ENCODE results near the gene PNPLA8.

The PNPLA8 gene

GRCh38 chr7:108464743-108465142, 61.2 kb downstream of the PNPLA8 start:
- DNase-seq = no peak

GRCh38 chr7:108463613-108464012, 62.3 kb downstream of the PNPLA8 start:
- DNase-seq = peak; percentile 4

- DNase-seq = no peak
These were observed 64.1 kb downstream of the PNPLA8 start for GRCh38 chr7:108461840-108462239.

- DNase-seq = no peak
These were observed 65.0 kb downstream of the PNPLA8 start for GRCh38 chr7:108460964-108461363.

GRCh38 chr7:108459922-108460551, 65.9 kb downstream of the PNPLA8 start:
- peak; percentile 27 for DNase-seq

- no peak for DNase-seq
These were observed 68.1 kb downstream of the PNPLA8 start for GRCh38 chr7:108457871-108458270.

- DNase-seq = no peak
These were observed 68.9 kb downstream of the PNPLA8 start for GRCh38 chr7:108456845-108457540.

- DNase-seq = peak; percentile 48
These were observed 69.8 kb downstream of the PNPLA8 start, which contains the start of gene NRCAM for GRCh38 chr7:108455998-108456677. Gene NRCAM (minus strand): TSS chr7:108456436. CDS start chr7:108240064, 216,372 bp downstream.

- DNase-seq = peak; percentile 17
These were observed 70.4 kb downstream of the PNPLA8 start for GRCh38 chr7:108455551-108455997.

- DNase-seq = peak; percentile 22
These were observed 71.0 kb downstream of the PNPLA8 start for GRCh38 chr7:108454674-108455550.

- DNase-seq = no peak
These were observed 71.6 kb downstream of the PNPLA8 start for GRCh38 chr7:108454317-108454673.

- no peak for DNase-seq
These were observed 72.6 kb downstream of the PNPLA8 start for GRCh38 chr7:108453320-108453719.

- no peak for DNase-seq
These were observed 73.2 kb downstream of the PNPLA8 start for GRCh38 chr7:108452707-108453106.

- DNase-seq = no peak
These were observed 74.6 kb downstream of the PNPLA8 start for GRCh38 chr7:108451296-108451848.

- no peak for DNase-seq
These were observed 75.8 kb downstream of the PNPLA8 start for GRCh38 chr7:108450160-108450559.

- no peak for DNase-seq
These were observed 76.4 kb downstream of the PNPLA8 start for GRCh38 chr7:108449521-108449920.

- DNase-seq = no peak
These were observed 77.1 kb downstream of the PNPLA8 start for GRCh38 chr7:108448584-108449505.

- peak; percentile 66 for DNase-seq
These were observed 83.8 kb downstream of the PNPLA8 start for GRCh38 chr7:108442039-108442568.

- no peak for DNase-seq
These were observed 84.5 kb downstream of the PNPLA8 start for GRCh38 chr7:108441392-108441955.

- DNase-seq = no peak
These were observed 85.3 kb downstream of the PNPLA8 start for GRCh38 chr7:108440613-108441012.

- DNase-seq = no peak
These were observed 89.0 kb downstream of the PNPLA8 start for GRCh38 chr7:108436906-108437305.

Measured in activated CD4-positive, alpha-beta T cell treated with anti-CD3 and anti-CD28 coated beads for 48 hours (primary cell).